Neural crest cell (in vitro differentiated cells): ENCODE results near the gene PLEKHA5. TPM values are rescaled to one million over a fixed set of nuclear protein-coding genes. Genes with fewer than 3 reads are reported as not detected.

Experiments
- DNase-seq: peaks from one replicate; pipeline ENCODE4 v3.0.0; 2021; ENCODE audit warnings: low read depth, mixed read lengths, low spot score
- H3K27ac Mint-ChIP-seq: one replicate; pipeline ENCODE4 v1.8.0; 2021; ENCODE audit warnings: mild to moderate bottlenecking, mixed read lengths; ENCODE audit not compliant: unreplicated experiment
- H3K27me3 Mint-ChIP-seq: 2 replicates; pipeline ENCODE4 v1.8.0; 2021; ENCODE audit warnings: low read depth, mild to moderate bottlenecking, mixed read lengths
- H3K36me3 Mint-ChIP-seq: 2 replicates; pipeline ENCODE4 v1.8.0; 2021; ENCODE audit warnings: low read depth, mild to moderate bottlenecking, mixed read lengths
- H3K4me1 Mint-ChIP-seq: 2 replicates; pipeline ENCODE4 v1.8.0; 2021; ENCODE audit warnings: mixed read lengths
- H3K4me3 Mint-ChIP-seq: one replicate; pipeline ENCODE4 v1.8.0; 2021; ENCODE audit warnings: mild to moderate bottlenecking, mixed read lengths
- H3K9me3 Mint-ChIP-seq: 2 replicates; pipeline ENCODE4 v1.8.0; 2021; ENCODE audit warnings: mixed read lengths
- CTCF ChIP-seq: fragments of 200-600 bp; sonication (generic); conservative IDR thresholded peaks from 2 replicates; pipeline ENCODE4 v1.5.0; 2021; ENCODE audit warnings: antibody characterized with exemption, mild to moderate bottlenecking
- total RNA-seq: library from RNA; stranded (reverse); gene quantifications from 2 replicates; pipeline ENCODE4 v1.2.1, GENCODE V29; 2021

Gene PLEKHA5
- total RNA-seq, 1 donor from 2014 or later: 39.2 TPM

GRCh38 chr12:19284658-19285057 is 155.1 kb downstream of the PLEKHA5 start:
- H3K4me3 Mint-ChIP-seq: no peak overlapping the region
- H3K27ac Mint-ChIP-seq: no peak overlapping the region
- no peak for TF ChIP-seq CTCF
- peaks cover 12% of the 10 kb centered on the region for H3K36me3 Mint-ChIP-seq
- no peaks in the 10 kb centered on the region for H3K9me3 Mint-ChIP-seq
- H3K4me1 Mint-ChIP-seq: peaks cover 3% of the 10 kb centered on the region
- H3K27me3 Mint-ChIP-seq: no peaks in the 10 kb centered on the region
- no peak for DNase-seq

DNA sequence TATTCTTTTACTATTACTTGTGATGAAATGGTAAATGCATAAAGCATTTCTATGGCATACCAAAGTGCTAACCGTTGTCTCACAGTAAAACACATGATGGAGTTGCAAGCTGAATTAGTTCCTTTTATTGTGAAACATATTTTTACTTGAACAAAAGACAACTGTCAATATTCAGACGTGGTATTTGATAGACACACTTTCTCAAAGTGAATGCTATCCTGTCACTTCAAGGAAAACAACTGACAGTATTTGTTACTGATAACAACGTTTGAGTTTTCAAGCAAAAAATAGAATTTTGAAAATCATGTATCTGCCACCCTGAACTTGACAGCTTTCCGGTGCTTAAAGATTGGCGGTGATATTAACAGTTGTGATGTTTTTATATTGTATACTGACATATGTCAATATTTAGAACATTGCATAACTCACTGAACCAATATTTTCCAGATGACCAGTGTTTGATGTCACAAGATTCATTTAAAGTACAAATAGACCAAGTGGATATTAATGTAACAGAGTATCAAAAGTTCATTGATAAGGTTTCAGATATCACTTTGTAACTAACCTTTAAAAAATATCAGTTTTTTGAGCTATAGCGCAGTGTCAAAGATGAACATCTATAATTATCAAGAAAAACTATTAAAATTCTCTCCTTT is 156.4 kb downstream of the PLEKHA5 start:
- Mint-ChIP-seq H3K4me1 (peaks cover 3% of the 10 kb centered on the region), H3K36me3 (peaks cover 8% of the 10 kb centered on the region), H3K27me3 (no peaks in the 10 kb centered on the region), H3K4me3 (no peak overlapping the region), H3K9me3 (no peaks in the 10 kb centered on the region), H3K27ac (no peak overlapping the region)
- no peak for TF ChIP-seq CTCF
- no peak for DNase-seq

DNA sequence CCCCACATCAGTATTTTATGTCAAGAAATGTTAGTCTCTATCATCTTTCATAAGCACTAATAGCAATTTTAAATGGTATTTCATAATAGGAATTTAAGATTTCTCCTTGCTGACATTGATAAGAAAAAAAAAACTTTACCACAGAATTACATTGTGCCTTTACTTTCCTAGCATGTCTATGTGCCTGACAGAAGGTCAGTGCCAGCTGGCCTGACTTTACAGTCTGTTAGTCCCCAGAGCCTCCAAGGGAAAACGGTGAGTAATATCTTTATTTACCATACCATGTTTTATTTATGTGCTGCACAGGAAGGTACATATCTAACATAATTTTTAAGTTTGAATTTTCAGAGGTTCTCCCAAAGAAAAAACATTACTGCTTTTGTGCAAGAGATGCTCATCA is 157.8 kb downstream of the PLEKHA5 start:
- no peaks in the 10 kb centered on the region for H3K27me3 Mint-ChIP-seq
- no peak overlapping the region for H3K27ac Mint-ChIP-seq
- H3K9me3 Mint-ChIP-seq: no peaks in the 10 kb centered on the region
- peaks cover 3% of the 10 kb centered on the region for H3K4me1 Mint-ChIP-seq
- TF ChIP-seq CTCF: no peak
- no peak for DNase-seq
- H3K36me3 Mint-ChIP-seq: peaks cover 10% of the 10 kb centered on the region
- no peak overlapping the region for H3K4me3 Mint-ChIP-seq

- H3K9me3 Mint-ChIP-seq: no peaks in the 10 kb centered on the region
- H3K27ac Mint-ChIP-seq: no peak overlapping the region
- no peak for TF ChIP-seq CTCF
- H3K4me3 Mint-ChIP-seq: no peak overlapping the region
- H3K27me3 Mint-ChIP-seq: no peaks in the 10 kb centered on the region
- no peak for DNase-seq
- H3K4me1 Mint-ChIP-seq: peaks cover 3% of the 10 kb centered on the region
- H3K36me3 Mint-ChIP-seq: peaks cover 10% of the 10 kb centered on the region
Measured at GRCh38 chr12:19288161-19288560, 158.6 kb downstream of the PLEKHA5 start.

DNA sequence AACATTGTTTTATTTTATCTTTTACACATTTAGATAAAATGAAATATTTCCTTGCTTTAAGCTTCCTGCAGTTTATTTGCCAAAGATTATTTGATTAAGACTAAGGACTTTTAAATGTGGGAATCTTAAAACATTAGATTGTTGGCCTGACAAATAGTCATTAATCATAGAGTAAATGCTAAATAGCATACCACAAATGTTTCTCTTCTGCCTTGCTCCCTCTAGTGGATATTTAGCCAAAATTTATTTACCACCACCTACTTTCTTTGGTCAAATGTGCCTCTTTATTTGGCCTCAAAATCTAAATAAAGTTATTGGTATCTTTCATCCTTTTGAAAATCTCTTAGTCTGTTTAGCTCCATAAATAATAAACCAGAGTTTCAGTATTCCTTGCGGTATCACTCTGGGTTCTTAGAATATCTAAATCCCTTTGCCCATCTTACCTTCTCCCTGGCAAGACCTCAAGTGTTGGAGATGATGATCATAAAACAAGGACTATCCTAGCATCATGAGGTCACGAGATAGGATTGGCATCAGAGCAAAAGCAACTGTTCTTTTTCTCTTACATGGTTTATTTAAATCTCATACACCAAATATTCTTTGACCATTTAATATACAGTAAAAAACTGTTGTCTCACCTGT is 159.2 kb downstream of the PLEKHA5 start:
- TF ChIP-seq CTCF: peak; percentile 94
- no peak for DNase-seq
- Mint-ChIP-seq H3K27ac (no peak overlapping the region), H3K27me3 (no peaks in the 10 kb centered on the region), H3K36me3 (peaks cover 8% of the 10 kb centered on the region), H3K4me3 (no peak overlapping the region), H3K9me3 (no peaks in the 10 kb centered on the region), H3K4me1 (peaks cover 3% of the 10 kb centered on the region)
